IPS-18c (cell line): Measurements from ENCODE around the gene ZMYND10.
A peak's percentile ranks its signal among the peaks of the same experiment; 100 is the strongest.

Experiments used
- H3K4me3 ChIP-seq: 2 replicates; pipeline ENCODE4 v1.7.0; 2013; ENCODE audit warnings: low read depth, mild to moderate bottlenecking, low read length, moderate library complexity; ENCODE audit not compliant: insufficient read depth
- H3K9me3 ChIP-seq: one replicate; pipeline ENCODE4 v1.6.1; 2013; ENCODE audit warnings: mild to moderate bottlenecking, low read length, moderate library complexity; ENCODE audit not compliant: control insufficient read depth, insufficient read depth

Gene ZMYND10

GRCh38 chr3:50345586-50346234 is at the start of gene ZMYND10:
Gene ZMYND10 (minus strand): TSS chr3:50345732. CDS start chr3:50345579, 153 bp downstream.
- H3K4me3 ChIP-seq: peak within 1 kb of the TSS; percentile 38

GRCh38 chr3:50393061-50393460 is 47.5 kb upstream of the ZMYND10 start:
- Histone ChIP-seq H3K9me3 (no peaks in the 10 kb centered on the region), H3K4me3 (no peak overlapping the region)

More at GRCh38 chr3:50345586-50346234, at the start of gene ZMYND10:
- no peaks in the 10 kb centered on the region for H3K9me3 ChIP-seq

DNA sequence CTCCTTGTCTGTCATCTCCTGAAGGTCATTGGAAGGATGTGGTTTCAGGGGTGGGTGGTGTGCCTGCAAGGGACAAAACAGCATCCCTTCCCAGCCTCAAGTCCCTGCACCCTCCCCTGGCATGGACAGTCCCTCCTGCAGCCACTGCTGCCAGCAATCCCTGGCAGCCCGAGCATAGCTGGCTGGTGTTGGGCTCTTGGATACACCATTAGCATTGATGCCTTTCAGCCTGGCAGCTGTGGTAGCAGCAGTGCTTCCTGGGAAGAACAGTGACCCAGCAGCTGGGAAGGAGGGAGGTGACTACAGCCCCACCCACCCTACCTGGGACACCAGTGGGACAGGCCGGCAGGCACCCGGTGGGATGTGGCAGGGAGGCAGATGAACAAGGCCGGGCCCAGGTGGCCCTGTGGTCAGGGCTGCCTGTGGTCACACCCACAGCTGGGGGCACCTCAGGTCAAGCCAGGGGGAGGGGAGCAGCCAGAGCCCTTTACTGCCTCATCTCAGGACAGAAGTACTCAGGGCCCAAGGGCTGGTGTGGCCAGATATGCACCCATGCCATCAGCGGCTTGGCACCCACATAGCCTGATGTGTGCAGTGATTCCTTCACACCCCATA is 46.7 kb upstream of the ZMYND10 start:
- Histone ChIP-seq H3K9me3 (no peaks in the 10 kb centered on the region), H3K4me3 (no peak overlapping the region)

DNA sequence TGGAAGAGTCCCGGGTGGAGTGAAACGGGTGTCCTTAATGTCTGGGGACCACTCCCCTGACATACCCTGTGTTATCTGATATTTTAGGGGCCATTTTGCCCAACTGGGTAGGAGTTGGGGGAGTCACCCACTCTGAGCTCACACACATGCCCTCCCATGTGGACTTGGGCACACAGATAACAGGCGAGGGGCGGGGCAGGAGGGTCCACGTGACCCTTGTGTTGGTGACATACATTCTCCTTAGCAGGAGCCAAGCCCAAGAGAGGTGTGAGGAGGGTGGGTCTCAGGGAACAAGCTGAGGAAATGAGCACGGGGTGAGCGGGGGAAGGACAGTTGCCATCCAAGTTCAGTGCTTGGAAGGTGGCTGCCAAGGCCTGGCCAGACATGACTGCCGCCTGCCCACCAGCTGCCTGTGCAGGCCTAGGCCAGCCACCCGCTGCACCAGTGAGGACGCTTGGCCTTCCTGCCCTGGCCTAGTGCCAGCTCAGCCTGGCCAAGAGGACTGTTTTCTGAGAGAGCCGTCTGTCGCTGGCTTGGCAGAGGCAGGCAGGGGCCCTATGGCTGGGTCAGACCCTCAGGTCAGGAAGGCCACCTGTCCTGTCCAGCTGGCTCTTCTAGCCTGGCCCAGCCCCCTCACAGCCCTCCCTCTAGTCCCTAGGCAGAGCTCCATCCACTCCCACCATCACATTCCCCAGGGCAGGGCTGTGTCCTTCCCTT is 45.1 kb upstream of the ZMYND10 start:
- H3K9me3 ChIP-seq: no peaks in the 10 kb centered on the region
- no peak overlapping the region for H3K4me3 ChIP-seq

GRCh38 chr3:50389414-50389767 is 43.9 kb upstream of the ZMYND10 start:
- no peaks in the 10 kb centered on the region for H3K9me3 ChIP-seq
- H3K4me3 ChIP-seq: no peak overlapping the region

DNA sequence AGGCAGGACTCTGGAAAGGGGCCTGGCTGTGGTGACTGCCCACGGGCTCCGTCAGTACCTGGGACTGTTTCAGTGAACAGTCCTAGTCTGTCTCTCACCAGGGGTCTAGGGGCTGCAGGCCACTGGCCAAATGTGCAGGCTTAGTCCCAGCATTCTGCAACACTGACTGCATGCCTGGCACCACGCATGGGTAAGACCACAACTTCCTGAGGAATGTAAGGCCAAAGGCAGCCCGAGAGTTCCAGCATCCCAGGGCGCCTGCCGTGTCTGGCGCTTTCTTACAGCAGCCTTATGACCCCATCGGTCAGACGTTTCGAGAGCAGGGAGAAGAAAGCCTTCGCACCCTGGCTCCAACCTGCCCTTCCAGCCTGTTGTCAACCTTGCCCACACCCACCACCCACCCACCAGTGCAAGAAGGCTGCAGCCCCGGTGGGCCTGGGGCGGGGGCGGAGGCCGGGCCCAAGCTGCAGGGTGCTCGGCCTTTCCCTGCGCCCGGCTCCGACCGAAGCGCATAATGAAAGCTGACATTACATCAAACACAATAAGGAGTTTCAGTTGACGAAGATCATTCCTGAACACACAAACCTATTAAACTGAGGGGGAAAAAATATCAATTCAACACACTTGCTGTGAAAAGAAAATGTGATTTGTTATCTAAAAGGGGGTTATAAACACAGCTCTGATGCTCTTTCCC is 43.3 kb upstream of the ZMYND10 start:
- no peaks in the 10 kb centered on the region for H3K9me3 ChIP-seq
- no peak overlapping the region for H3K4me3 ChIP-seq

DNA sequence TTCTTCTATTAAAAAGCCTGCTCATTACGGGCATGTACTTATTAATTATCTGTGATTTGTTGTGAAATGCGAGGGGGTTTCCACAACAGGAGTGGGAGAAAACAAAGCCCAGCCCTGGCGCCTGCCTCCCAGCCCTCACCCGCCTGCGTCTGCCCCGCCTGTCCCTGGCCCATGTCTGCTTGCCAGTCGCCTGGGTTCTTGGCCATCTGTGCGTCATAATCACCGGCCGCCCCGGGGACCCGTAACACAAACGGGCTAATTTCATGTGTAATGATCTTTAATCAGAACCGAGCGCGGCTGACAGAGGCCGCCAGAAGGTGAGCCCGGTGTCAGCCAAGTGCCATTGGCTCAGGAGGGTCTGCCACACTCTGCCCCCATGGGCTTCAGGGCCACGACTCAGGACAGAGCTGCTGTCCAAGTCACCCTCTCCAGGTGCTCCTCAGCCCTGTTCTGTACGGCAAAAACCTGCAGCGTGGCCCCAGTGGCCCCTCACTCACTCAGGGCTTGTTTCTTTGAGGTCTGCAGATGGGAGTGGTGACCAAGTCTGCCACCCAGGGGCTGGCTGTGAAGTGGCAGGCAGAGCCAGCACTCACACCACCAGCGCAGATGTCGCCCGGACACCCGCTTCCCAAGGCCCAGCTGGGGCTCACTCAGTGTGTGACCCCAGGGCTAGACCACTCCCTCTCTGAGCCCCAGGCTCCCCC is 42.6 kb upstream of the ZMYND10 start:
- no peaks in the 10 kb centered on the region for H3K9me3 ChIP-seq
- H3K4me3 ChIP-seq: no peak overlapping the region

DNA sequence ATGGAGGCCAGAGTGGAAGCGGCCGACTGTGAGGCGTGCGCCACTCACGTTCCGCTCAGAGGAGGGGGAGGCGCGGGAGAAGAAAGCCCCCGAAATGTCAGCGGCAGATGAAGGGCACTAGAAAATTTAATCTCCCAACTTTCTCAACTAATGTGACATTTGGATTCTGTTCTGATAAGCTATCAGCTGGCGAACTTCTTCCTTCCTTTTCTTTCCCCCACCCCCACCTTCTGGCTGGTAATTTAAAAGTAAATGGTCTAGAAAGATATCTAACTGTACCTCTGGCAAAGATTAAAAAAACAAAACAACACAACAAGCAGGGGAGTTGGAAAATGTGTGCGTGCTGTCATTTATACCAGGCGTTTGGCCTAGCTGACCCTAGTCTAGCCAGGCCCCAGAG is 40.2 kb upstream of the ZMYND10 start:
- Histone ChIP-seq H3K4me3 (no peak overlapping the region), H3K9me3 (no peaks in the 10 kb centered on the region)

DNA sequence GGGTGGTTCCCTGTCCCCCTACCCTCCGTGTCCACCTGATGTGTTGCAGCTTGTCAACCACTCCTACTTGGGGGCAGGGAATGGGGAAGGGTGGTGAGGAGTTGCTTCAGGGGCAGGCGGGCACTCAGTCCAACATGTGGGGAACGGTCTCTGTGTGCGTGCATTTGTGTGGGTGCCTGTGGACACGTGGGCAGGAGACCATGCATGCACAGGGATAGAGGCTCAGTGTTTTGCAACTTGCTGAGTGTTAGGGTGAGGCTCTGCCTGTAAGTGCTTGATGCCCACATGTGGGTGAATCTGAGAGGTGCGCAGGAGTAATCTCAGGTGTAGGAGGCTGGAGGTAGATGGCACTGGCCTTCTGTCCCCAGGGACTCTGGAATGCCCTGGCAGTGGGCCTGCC is 38.2 kb upstream of the ZMYND10 start:
- no peak overlapping the region for H3K4me3 ChIP-seq
- no peaks in the 10 kb centered on the region for H3K9me3 ChIP-seq

GRCh38 chr3:50382722-50383121 is 37.2 kb upstream of the ZMYND10 start:
- no peaks in the 10 kb centered on the region for H3K9me3 ChIP-seq
- no peak overlapping the region for H3K4me3 ChIP-seq

GRCh38 chr3:50381383-50381782 is 35.9 kb upstream of the ZMYND10 start:
- Histone ChIP-seq H3K9me3 (no peaks in the 10 kb centered on the region), H3K4me3 (no peak overlapping the region)

DNA sequence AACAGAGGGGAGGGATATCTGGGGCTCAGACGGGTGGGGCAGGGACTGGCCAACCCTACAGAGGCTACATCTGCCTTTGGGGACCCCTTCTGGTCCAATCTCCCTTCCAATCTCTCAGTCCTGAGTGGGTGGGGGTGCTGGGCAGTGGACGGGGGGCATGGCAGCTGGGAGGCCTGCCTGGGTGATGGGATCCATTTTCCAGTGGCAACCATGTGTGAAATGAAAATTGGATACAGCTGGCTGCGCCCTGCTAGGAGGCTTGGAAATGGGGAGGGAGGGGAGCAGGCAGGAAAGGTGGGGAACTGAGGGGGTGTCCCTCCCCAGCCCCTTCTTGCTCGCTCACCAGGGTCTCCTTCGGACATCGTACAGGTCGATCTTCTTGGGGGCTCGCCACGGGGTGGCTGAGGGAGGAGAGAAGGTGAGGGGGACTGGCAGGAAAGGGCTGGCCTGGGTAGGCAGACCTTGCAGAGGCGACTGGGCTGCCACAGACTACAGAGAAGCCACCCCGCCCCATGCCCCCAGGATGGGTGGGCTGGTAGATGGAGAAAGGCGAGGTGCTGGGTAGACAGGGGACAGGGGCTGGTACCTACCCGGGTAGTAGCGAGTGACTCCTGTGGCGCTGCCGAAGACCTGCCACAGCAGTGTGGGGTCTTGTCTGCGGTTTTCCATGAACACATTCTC is 35.0 kb upstream of the ZMYND10 start:
- Histone ChIP-seq H3K4me3 (no peak overlapping the region), H3K9me3 (no peaks in the 10 kb centered on the region)

- Histone ChIP-seq H3K9me3 (no peaks in the 10 kb centered on the region), H3K4me3 (no peak overlapping the region)
Measured at GRCh38 chr3:50378757-50379156, 33.2 kb upstream of the ZMYND10 start.

- no peak overlapping the region for H3K4me3 ChIP-seq
Measured at GRCh38 chr3:50378024-50378423, 32.5 kb upstream of the ZMYND10 start.

DNA sequence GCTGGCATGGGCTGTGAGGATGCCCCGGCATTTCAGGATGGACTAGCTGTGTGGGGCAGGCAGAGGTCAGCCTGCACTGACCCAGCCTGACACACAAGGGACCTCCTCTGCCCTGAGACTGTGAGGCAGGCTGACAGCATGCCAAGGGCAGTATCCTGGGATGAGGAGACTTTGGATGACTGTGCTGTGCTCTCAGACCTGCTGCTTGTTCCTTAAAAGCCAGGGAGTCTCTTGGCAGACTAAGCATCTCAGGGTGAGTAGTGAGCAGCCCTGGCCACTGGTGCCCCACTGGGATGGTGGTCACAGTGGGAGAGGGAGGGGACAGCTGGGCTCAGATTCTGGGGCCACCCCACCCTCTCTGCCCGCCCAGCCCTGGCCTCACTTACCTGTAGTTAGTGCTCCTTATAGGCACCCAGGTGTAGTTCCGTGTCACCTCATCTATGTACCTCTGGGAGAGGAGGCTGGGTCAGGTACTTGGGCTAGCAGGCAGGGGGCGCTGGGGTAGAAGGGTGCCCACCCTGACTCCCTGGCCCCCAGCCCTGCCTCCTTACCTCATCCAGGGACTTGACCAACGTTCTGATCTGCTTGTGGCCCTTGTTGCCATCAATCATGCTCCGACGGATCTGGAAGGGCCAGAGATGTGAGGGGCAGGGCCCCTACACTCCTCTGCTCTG is 29.9 kb upstream of the ZMYND10 start:
- H3K4me3 ChIP-seq: no peak overlapping the region

More at GRCh38 chr3:50378024-50378423, 32.5 kb upstream of the ZMYND10 start:
- no peaks in the 10 kb centered on the region for H3K9me3 ChIP-seq

More for the DNA sequence above, 29.9 kb upstream of the ZMYND10 start:
- H3K9me3 ChIP-seq: no peaks in the 10 kb centered on the region
